GM12878 (cell line): ENCODE results near the gene MMEL1. TPM values are rescaled to one million over a fixed set of nuclear protein-coding genes. Genes with fewer than 3 reads are reported as not detected.

ENCODE experiments used
- BMI1 ChIP-seq: fragments of 450-650 bp; IDR thresholded peaks from 2 replicates; pipeline ENCODE4 v1.6.1; 2016; ENCODE audit warnings: mild to moderate bottlenecking, moderate library complexity, borderline replicate concordance
- CBX5 ChIP-seq: sonication (generic); IDR thresholded peaks from 2 replicates; pipeline ENCODE4 v1.6.1; 2016; ENCODE audit warnings: low read depth, moderate library complexity, mild to moderate bottlenecking, inconsistent platforms
- CHD2 ChIP-seq: IDR thresholded peaks from 2 replicates; pipeline ENCODE4 v1.6.1; 2011; ENCODE audit warnings: low read depth, low read length, improper control_type of control experiment, borderline replicate concordance
- EGR1 ChIP-seq, 2 experiments: IDR thresholded peaks; 1 replicate in 1 of 2; 2 replicates in 1 of 2; pipeline ENCODE4 v1.6.1; 2011 to 2012; ENCODE audit warnings: low read depth in 2 of 2, low read length in 2 of 2, borderline replicate concordance in 1 of 2, mild to moderate bottlenecking in 1 of 2, moderate library complexity in 1 of 2
- FOXM1 ChIP-seq: IDR thresholded peaks from 2 replicates; pipeline ENCODE4 v1.6.1; 2012; ENCODE audit warnings: low read depth, mild to moderate bottlenecking, inconsistent platforms, low read length, moderate library complexity
- GATAD2B ChIP-seq: fragments of 450-650 bp; conservative IDR thresholded peaks from 2 replicates; pipeline ENCODE4 v1.6.1; 2017; ENCODE audit warnings: low read depth, mild to moderate bottlenecking, moderate library complexity
- HDAC6 ChIP-seq: fragments of 200-600 bp; sonication (generic); IDR thresholded peaks from one replicate; pipeline ENCODE4 v1.8.0; 2017; ENCODE audit warnings: antibody characterized with exemption; ENCODE audit not compliant: unreplicated experiment
- HSF1 ChIP-seq: fragments of 150-350 bp; IDR thresholded peaks from 2 replicates; pipeline ENCODE4 v1.6.1; 2014; ENCODE audit warnings: mild to moderate bottlenecking, low read depth, low read length
- MAX ChIP-seq: IDR thresholded peaks from 2 replicates; pipeline ENCODE4 v1.6.1; 2012; ENCODE audit warnings: low read depth, low read length, improper control_type of control experiment
- NFXL1 ChIP-seq: fragments of 450-650 bp; IDR thresholded peaks from 2 replicates; pipeline ENCODE4 v1.6.1; 2017; ENCODE audit warnings: antibody characterized with exemption, mild to moderate bottlenecking, borderline replicate concordance
- PML ChIP-seq: IDR thresholded peaks from 2 replicates; pipeline ENCODE4 v1.6.1; 2012; ENCODE audit warnings: low read length, inconsistent platforms
- POLR2A ChIP-seq: IDR thresholded peaks from 2 replicates; pipeline ENCODE4 v1.6.1; 2011; ENCODE audit warnings: low read depth, mild to moderate bottlenecking, low read length
- RCOR1 ChIP-seq: conservative IDR thresholded peaks from 2 replicates; pipeline ENCODE4 v1.6.1; 2012; ENCODE audit warnings: low read depth, low read length, improper control_type of control experiment
- SRF ChIP-seq, 2 experiments: IDR thresholded peaks; 2 replicates each; pipeline ENCODE4 v1.6.1; 2011; ENCODE audit warnings: low read depth in 2 of 2, low read length in 2 of 2, mild to moderate bottlenecking in 1 of 2, moderate library complexity in 1 of 2
- WRNIP1 ChIP-seq: IDR thresholded peaks from 2 replicates; pipeline ENCODE4 v1.6.1; 2011; ENCODE audit warnings: low read depth, low read length, improper control_type of control experiment, borderline replicate concordance
- YY1 ChIP-seq: IDR thresholded peaks from 2 replicates; pipeline ENCODE4 v1.6.1; 2011; ENCODE audit warnings: low read depth, mild to moderate bottlenecking, low read length
- polyA plus RNA-seq, 11 experiments: library from polyadenylated mRNA; depleted of rRNA in 4 of 11; unstranded in 6 of 11; stranded (reverse) in 5 of 11; fragments of >200 nt; fragmentation: Nextera tagmentation in 4 of 11; fragmentation: Illumina TruSeq in 1 of 11; extraction: Ambion mirVana in 4 of 11; extraction: Trizol in 1 of 11; gene quantifications; 1 replicate in 1 of 11; 2 replicates in 10 of 11; pipeline versions ENCODE4 v1.2.1 to v1.2.3, GENCODE V29; 2011 to 2016; ENCODE audit warnings: inconsistent platforms in 2 of 11, missing spikeins in 2 of 11, low read depth in 1 of 11
- total RNA-seq, 4 experiments: library from RNA; depleted of rRNA in 3 of 4; stranded (reverse); fragments of >200 nt in 3 of 4; fragmentation: Illumina TruSeq in 1 of 4; extraction: Trizol in 1 of 4; gene quantifications; 2 replicates each; pipeline versions ENCODE4 v1.2.1 to v1.2.3, GENCODE V29; 2013 to 2021
- TF ChIP-seq, protein P1 (sequence below): fragments of 450-650 bp; IDR thresholded peaks from 2 replicates; pipeline ENCODE4 v1.6.1; 2017; ENCODE audit warnings: low read depth, mild to moderate bottlenecking, moderate library complexity
- TF ChIP-seq, protein P2 (sequence below): fragments of 450-650 bp; formaldehyde crosslinking; IDR thresholded peaks from 2 replicates; pipeline ENCODE4 v1.5.0; 2022; ENCODE audit warnings: mild to moderate bottlenecking, missing genetic modification characterization
- TF ChIP-seq, protein P3 (sequence below): fragments of 450-650 bp; IDR thresholded peaks from 2 replicates; pipeline ENCODE4 v1.6.1; 2017; ENCODE audit warnings: mild to moderate bottlenecking, moderate library complexity

The MMEL1 gene
- total and polyA plus RNA-seq, 10 of the 15 experiments (the other 5 are each of a cell fraction or from before 2014, with no cell fraction given): 0.11 TPM; not detected in 9

- no peak; the same call in 1 of the 2 replicates for TF ChIP-seq WRNIP1
- TF ChIP-seq, protein P1, sequence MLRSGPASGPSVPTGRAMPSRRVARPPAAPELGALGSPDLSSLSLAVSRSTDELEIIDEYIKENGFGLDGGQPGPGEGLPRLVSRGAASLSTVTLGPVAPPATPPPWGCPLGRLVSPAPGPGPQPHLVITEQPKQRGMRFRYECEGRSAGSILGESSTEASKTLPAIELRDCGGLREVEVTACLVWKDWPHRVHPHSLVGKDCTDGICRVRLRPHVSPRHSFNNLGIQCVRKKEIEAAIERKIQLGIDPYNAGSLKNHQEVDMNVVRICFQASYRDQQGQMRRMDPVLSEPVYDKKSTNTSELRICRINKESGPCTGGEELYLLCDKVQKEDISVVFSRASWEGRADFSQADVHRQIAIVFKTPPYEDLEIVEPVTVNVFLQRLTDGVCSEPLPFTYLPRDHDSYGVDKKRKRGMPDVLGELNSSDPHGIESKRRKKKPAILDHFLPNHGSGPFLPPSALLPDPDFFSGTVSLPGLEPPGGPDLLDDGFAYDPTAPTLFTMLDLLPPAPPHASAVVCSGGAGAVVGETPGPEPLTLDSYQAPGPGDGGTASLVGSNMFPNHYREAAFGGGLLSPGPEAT: 0 out of 2 replicates have a peak, but pooled peaks have one; percentile 80
- peak; percentile 13; the same call in 1 of the 2 replicates for TF ChIP-seq PML
- TF ChIP-seq, protein P2, sequence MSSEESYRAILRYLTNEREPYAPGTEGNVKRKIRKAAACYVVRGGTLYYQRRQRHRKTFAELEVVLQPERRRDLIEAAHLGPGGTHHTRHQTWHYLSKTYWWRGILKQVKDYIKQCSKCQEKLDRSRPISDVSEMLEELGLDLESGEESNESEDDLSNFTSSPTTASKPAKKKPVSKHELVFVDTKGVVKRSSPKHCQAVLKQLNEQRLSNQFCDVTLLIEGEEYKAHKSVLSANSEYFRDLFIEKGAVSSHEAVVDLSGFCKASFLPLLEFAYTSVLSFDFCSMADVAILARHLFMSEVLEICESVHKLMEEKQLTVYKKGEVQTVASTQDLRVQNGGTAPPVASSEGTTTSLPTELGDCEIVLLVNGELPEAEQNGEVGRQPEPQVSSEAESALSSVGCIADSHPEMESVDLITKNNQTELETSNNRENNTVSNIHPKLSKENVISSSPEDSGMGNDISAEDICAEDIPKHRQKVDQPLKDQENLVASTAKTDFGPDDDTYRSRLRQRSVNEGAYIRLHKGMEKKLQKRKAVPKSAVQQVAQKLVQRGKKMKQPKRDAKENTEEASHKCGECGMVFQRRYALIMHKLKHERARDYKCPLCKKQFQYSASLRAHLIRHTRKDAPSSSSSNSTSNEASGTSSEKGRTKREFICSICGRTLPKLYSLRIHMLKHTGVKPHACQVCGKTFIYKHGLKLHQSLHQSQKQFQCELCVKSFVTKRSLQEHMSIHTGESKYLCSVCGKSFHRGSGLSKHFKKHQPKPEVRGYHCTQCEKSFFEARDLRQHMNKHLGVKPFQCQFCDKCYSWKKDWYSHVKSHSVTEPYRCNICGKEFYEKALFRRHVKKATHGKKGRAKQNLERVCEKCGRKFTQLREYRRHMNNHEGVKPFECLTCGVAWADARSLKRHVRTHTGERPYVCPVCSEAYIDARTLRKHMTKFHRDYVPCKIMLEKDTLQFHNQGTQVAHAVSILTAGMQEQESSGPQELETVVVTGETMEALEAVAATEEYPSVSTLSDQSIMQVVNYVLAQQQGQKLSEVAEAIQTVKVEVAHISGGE (CRISPR knock-in tag): no peak
- peak; percentile 2; the same call in 1 of the 2 replicates for TF ChIP-seq POLR2A
- TF ChIP-seq SRF (IDR thresholded peaks at IDR 0.05; ENCODE audit: low read depth in 2 of 2, low read length in 2 of 2): no peak
- no peak for TF ChIP-seq RCOR1
- TF ChIP-seq, protein P3, sequence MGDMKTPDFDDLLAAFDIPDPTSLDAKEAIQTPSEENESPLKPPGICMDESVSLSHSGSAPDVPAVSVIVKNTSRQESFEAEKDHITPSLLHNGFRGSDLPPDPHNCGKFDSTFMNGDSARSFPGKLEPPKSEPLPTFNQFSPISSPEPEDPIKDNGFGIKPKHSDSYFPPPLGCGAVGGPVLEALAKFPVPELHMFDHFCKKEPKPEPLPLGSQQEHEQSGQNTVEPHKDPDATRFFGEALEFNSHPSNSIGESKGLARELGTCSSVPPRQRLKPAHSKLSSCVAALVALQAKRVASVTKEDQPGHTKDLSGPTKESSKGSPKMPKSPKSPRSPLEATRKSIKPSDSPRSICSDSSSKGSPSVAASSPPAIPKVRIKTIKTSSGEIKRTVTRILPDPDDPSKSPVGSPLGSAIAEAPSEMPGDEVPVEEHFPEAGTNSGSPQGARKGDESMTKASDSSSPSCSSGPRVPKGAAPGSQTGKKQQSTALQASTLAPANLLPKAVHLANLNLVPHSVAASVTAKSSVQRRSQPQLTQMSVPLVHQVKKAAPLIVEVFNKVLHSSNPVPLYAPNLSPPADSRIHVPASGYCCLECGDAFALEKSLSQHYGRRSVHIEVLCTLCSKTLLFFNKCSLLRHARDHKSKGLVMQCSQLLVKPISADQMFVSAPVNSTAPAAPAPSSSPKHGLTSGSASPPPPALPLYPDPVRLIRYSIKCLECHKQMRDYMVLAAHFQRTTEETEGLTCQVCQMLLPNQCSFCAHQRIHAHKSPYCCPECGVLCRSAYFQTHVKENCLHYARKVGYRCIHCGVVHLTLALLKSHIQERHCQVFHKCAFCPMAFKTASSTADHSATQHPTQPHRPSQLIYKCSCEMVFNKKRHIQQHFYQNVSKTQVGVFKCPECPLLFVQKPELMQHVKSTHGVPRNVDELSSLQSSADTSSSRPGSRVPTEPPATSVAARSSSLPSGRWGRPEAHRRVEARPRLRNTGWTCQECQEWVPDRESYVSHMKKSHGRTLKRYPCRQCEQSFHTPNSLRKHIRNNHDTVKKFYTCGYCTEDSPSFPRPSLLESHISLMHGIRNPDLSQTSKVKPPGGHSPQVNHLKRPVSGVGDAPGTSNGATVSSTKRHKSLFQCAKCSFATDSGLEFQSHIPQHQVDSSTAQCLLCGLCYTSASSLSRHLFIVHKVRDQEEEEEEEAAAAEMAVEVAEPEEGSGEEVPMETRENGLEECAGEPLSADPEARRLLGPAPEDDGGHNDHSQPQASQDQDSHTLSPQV: no peak
- no peak; a peak in 1 of 3 replicates for TF ChIP-seq EGR1 (IDR thresholded peaks at IDR 0.05; ENCODE audit: borderline replicate concordance in 1 of 2, low read depth in 2 of 2, low read length in 2 of 2)
- TF ChIP-seq HSF1: no peak
- no peak for TF ChIP-seq NFXL1
- TF ChIP-seq GATAD2B: peak; percentile 65; the same call in 1 of the 2 replicates
- TF ChIP-seq CHD2: no peak
- TF ChIP-seq YY1: 0 out of 2 replicates have a peak, but pooled peaks have one; percentile 2
- no peak for TF ChIP-seq FOXM1
- no peak; the same call in 1 of the 2 replicates for TF ChIP-seq MAX
- TF ChIP-seq HDAC6: no peak
- no peak for TF ChIP-seq CBX5
- no peak for TF ChIP-seq BMI1
Measured at GRCh38 chr1:2548068-2548589, 84.7 kb downstream of the MMEL1 start (continued).
